Glomerular visceral epithelial cell (primary cell): ENCODE measurements around the gene CENPL.
"Not testable (repeated sequence)": the region's sequence is repeated elsewhere in the genome, so short reads cannot be mapped to it uniquely, and the experiment has no call there.

Source experiments
- DNase-seq: peaks from one replicate; pipeline ENCODE4 v3.0.0-alpha.2; 2016; ENCODE audit errors: extremely low spot score

Gene CENPL

GRCh38 chr1:173824315-173825081 is at the start of gene CENPL, which contains the start of gene DARS2:
CENPL (minus strand) TSS chr1:173824883; CDS start chr1:173811299, 13,584 bp downstream.
DARS2 (plus strand) TSS chr1:173824673; CDS start chr1:173825230, 557 bp downstream.
- DNase-seq = peak; percentile 98

GRCh38 chr1:173871500-173871899 is 46.8 kb upstream of the CENPL start:
- DNase-seq = no peak

- DNase-seq = no peak
Observed at GRCh38 chr1:173871091-173871490, 46.4 kb upstream of the CENPL start.

DNA sequence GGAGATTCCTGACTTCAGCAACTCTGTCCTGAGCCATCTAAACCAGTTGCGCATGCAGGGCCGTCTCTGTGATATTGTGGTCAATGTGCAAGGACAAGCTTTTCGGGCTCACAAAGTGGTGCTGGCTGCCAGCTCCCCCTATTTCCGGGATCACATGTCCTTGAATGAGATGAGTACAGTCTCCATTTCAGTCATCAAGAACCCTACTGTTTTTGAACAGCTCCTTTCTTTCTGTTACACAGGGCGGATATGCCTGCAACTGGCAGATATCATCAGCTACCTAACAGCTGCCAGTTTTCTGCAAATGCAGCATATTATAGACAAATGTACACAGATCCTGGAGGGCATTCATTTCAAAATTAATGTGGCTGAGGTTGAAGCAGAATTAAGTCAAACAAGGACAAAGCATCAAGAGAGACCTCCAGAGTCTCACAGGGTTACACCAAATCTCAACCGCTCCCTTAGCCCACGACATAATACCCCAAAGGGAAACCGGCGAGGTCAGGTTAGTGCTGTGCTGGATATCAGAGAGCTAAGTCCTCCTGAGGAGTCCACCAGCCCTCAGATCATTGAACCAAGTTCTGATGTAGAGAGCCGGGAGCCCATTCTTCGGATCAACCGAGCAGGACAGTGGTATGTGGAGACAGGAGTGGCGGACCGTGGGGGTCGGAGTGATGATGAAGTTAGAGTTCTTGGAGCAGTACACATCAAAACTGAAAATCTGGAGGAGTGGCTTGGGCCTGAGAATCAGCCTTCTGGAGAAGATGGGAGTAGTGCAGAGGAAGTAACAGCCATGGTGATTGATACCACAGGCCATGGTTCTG is 45.8 kb upstream of the CENPL start:
- DNase-seq = no peak

- DNase-seq = no peak
Observed at GRCh38 chr1:173869021-173869359, 44.3 kb upstream of the CENPL start.

- peak; percentile 89 for DNase-seq
Observed at GRCh38 chr1:173868266-173869020, 43.8 kb upstream of the CENPL start, which contains the start of gene ZBTB37. ZBTB37 (plus strand) TSS chr1:173868380; CDS start chr1:173870226, 1,846 bp downstream.

GRCh38 chr1:173867753-173868265 is 43.1 kb upstream of the CENPL start, which contains the start of gene GAS5:
GAS5 (minus strand) TSS chr1:173867989.
- peak; percentile 100 for DNase-seq

- DNase-seq = no peak
Observed at GRCh38 chr1:173867141-173867752, 42.6 kb upstream of the CENPL start.

DNA sequence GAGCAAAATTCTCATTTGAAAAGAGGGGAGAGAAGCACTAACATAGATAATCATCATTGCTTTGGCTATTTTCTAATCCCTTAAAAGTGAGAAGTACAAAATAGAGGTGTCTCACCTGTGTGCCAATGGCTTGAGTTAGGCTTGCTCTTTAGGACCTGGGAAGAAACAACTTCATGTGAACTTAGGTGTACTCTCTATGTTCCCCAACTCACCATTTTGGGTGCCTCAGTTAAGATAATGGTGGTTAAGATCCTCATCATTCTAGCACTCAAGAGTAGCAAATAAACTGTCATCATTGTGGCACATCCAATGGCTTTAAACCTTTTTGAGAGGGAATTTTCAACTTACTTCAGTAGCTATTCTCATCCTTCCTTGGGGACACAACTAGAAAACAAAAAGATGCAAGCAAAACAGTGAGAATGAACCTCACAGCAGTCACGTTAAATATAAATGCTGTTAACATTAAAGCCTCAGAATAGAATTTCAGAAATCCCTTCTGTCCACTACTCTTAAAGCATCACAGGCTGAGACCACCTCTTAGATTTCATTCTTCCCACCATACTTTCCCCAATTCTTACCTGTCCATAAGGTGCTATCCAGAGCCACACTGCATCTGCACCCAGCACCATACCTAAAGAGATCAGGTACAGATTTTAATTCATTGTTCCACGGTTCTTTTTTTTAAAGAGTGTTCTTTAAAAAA is 41.9 kb upstream of the CENPL start:
- no peak for DNase-seq

DNA sequence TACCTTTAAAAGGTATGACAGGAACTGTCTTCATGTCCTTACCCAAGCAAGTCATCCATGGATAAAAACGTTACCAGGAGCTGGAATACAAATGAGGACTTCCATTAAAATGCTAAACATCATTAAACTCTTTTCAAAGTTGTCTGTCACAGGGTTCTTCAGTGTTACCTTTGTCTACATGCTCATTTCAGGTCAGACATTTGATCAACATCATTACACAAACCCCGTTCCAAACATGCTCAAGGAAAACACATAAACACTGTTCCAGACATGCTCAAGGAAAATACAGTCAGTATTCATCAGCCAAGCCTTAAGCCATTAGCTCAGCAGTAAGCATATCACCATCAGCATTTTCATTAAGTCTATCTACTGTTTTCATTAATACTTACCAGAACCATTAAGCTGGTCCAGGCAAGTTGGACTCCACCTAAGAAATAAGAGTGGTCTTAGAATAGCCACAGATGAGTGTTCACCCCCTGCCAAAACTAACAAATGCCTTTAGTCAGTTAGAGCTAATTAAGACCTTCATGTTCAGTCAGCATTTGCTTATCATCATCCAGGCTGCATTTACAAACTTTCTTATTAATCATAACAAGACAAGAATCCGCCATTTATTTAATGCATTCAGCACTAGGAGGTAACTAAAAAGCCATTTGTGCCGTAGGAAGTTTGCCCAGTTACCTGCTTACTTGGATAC is 40.9 kb upstream of the CENPL start:
- DNase-seq = peak; percentile 8

GRCh38 chr1:173864179-173864867 is 39.6 kb upstream of the CENPL start:
- no peak for DNase-seq

DNA sequence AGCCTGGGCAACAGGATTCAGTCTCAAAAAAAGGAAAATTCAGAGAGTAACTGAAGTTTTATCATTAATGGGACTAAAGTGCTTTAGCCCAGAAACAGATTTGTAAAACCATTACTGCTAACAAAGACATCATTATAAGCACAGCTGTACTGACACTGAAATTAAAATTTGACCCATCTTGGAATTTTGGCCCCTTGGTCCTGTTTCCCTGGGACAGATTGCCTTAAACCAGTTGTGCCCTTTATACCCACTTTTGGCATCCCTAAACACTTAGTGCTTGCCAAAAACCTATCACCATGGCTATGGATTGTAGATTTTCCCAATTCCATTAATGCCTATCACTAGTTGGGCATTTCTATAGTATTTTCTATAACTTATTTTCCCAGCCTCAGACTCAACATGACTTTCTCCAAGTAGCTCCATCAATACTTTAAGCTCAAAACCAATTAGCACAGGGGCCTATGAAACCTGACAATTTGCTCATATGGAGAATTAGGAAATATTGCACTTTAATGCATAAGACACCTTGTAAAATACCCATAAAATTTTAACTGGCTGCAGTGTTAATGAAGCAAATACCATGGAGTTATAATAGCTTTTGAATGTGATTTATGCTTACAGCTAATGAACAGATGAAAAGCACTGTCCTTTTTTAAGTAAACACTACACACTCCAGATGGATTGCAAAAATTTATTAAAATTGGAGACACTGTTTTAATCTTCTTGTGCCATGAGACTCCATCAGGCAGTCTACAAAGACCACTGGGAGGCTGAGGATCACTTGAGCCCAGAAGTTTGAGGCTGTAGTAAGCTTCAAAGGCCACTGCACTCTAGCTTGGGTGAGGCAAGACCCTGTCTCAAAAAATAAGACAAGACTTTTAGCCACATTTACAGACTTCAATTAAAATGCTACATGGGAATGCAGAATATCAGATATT is 38.8 kb upstream of the CENPL start:
- no peak for DNase-seq

DNA sequence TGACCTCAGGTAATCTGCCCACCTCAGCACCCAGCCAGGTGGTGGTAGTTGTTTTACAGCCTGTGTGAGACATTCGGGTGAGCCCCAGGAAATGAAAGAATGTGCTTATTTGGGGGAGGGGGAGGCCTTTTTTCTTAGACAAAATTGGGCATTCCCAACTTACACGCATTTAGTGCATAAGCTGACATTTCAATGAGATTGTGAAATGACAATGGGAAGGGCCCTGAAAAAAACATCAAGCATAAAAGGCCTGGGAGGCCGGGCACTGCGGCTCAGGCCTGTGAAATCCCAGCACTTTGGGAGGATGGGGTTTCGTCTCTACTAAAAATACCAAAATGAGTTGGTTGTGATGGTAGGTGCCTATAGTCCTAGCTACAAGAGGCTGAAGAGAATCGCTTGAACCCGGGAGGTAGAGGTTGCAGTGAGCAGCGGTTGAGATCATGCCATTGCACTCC is 38.1 kb upstream of the CENPL start:
- no peak for DNase-seq

DNA sequence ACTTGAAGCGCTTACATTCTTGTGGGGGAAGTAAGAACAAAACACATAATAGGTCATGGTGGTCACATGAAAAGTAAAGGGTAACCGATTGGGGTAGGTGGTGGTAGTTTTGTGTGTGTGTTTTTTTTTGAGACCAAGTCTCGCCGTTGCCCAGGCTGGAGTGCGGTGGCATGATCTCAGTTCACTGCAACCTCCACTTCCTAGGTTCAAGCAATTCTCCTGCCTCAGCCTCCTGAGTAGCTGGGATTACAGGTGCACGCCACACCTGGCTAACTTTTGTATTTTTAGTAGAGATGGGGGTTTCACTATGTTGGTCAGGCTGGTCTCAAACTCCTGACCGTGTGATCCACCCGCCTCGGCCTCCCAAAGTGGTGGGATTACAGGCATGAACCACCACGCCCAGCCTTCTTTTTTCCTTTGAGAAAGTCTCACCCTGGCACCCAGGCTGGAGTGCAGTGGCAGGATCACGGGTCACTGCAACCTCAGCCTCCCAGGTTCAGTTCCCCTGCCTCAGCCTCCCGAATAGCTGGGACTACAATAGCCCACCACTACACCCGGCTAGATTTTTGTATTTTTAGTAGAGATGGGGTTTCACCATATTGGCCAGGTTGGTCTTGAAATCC is 37.6 kb upstream of the CENPL start:
- DNase-seq = peak; percentile 17

- DNase-seq = peak; percentile 19
Observed at GRCh38 chr1:173861731-173862145, 37.1 kb upstream of the CENPL start.

- no peak for DNase-seq
Observed at GRCh38 chr1:173860065-173860464, 35.4 kb upstream of the CENPL start.

DNA sequence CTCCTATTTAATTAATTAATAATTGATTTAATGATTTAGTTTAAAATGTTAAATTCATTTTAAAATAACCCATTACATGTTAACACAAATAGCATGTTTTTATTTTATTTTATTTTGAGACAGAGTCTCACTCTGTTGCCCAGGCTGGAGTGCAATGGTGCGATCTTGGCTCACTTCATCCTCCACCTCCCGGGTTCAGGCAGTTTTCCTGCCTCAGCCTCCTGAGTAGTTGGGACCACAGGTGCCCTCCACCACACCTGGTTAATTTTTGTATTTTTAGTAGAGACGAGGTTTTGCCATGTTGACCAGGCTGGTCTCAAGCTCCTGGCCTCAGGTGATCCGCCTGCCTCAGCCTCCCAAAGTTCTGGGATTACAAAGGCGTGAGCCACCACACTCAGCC is 34.9 kb upstream of the CENPL start:
- not testable (repeated sequence) for DNase-seq
